ENCODE measurements around the gene LARP1B.
"Not testable (repeated sequence)": the region's sequence is repeated elsewhere in the genome, so short reads cannot be mapped to it uniquely, and the experiment has no call there.

LARP1B gene

GRCh38 chr4:128068918-128069317 is 7.8 kb downstream of the LARP1B start:
- Mint-ChIP-seq H3K4me1 (ENCODE audit: low read depth) (peaks cover 4% of the 10 kb centered on the region), H3K9me3 (no peaks in the 10 kb centered on the region)

DNA sequence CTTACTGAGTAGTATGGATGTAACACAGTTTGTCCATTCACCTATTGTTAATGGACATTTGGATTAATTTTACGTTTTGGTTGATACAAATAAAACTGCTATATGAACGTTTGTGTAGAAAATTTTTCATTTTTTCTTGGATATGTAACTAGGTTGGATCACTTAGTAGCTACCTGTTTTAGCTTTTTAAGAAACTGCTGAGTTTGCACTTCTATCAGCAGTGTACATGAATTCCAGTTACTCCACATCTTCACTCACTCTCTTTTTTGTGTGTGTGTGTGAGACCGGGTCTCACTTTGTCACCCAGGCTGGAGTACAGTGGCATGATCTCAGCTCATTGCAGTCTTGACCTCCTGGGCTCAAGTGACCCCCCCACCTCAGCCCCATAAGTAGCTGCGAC is 15.4 kb downstream of the LARP1B start:
- H3K27ac Mint-ChIP-seq, result no peak overlapping the region
- H3K4me3 Mint-ChIP-seq, result no peak overlapping the region
- H3K4me1 Mint-ChIP-seq (ENCODE audit: low read depth), result no peaks in the 10 kb centered on the region
- no peaks in the 10 kb centered on the region for H3K9me3 Mint-ChIP-seq
- no peaks in the 10 kb centered on the region for H3K27me3 Mint-ChIP-seq
- peaks cover 36% of the 10 kb centered on the region for H3K36me3 Mint-ChIP-seq (ENCODE audit: low read depth)

More at GRCh38 chr4:128068918-128069317, 7.8 kb downstream of the LARP1B start:
- no peak overlapping the region for H3K4me3 Mint-ChIP-seq
- no peaks in the 10 kb centered on the region for H3K36me3 Mint-ChIP-seq (ENCODE audit: low read depth)
- H3K27me3 Mint-ChIP-seq, result no peaks in the 10 kb centered on the region
- no peak overlapping the region for H3K27ac Mint-ChIP-seq

- H3K27ac Mint-ChIP-seq; H3K9me3 Mint-ChIP-seq; H3K4me3 Mint-ChIP-seq; H3K4me1 Mint-ChIP-seq (ENCODE audit: low read depth); H3K27me3 Mint-ChIP-seq: not testable (repeated sequence)
- H3K36me3 Mint-ChIP-seq (ENCODE audit: low read depth), result peaks cover 58% of the 10 kb centered on the region
Observed at GRCh38 chr4:128095293-128095692, 34.2 kb downstream of the LARP1B start.

GRCh38 chr4:128107766-128108165 is 46.7 kb downstream of the LARP1B start:
- Mint-ChIP-seq H3K4me1 (ENCODE audit: low read depth) (no peaks in the 10 kb centered on the region), H3K4me3 (no peak overlapping the region), H3K27ac (no peak overlapping the region), H3K27me3 (no peaks in the 10 kb centered on the region), H3K9me3 (no peaks in the 10 kb centered on the region), H3K36me3 (ENCODE audit: low read depth) (peaks cover 50% of the 10 kb centered on the region)

DNA sequence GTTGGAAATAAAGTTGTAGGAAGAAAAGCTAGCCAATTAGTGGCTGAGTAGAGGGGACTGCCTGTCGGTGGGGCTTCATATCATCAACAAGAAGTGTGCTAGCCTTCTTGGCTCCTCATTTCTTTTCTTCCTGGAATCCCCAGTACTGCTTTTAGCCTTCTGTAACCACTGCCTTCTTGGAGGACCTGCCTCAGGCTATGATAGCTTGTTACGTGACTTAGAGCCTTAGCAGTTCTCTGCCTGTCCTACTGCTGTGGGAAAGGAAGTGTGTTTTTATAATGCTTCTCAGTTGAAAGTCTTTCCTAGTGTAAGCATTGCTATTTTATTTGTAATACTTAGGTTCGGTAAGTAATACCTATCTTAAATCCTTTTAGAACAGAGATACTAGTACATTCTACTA is 61.9 kb downstream of the LARP1B start:
- Mint-ChIP-seq H3K9me3 (no peaks in the 10 kb centered on the region), H3K4me1 (ENCODE audit: low read depth) (no peaks in the 10 kb centered on the region), H3K4me3 (no peak overlapping the region), H3K27me3 (no peaks in the 10 kb centered on the region), H3K36me3 (ENCODE audit: low read depth) (peaks cover 49% of the 10 kb centered on the region), H3K27ac (no peak overlapping the region)

GRCh38 chr4:128130621-128131020 is 69.5 kb downstream of the LARP1B start:
- H3K27me3 Mint-ChIP-seq, result no peaks in the 10 kb centered on the region
- no peak overlapping the region for H3K4me3 Mint-ChIP-seq
- H3K9me3 Mint-ChIP-seq, result no peaks in the 10 kb centered on the region
- H3K27ac Mint-ChIP-seq, result no peak overlapping the region
- H3K36me3 Mint-ChIP-seq (ENCODE audit: low read depth), result peaks cover 15% of the 10 kb centered on the region
- H3K4me1 Mint-ChIP-seq (ENCODE audit: low read depth), result no peaks in the 10 kb centered on the region

DNA sequence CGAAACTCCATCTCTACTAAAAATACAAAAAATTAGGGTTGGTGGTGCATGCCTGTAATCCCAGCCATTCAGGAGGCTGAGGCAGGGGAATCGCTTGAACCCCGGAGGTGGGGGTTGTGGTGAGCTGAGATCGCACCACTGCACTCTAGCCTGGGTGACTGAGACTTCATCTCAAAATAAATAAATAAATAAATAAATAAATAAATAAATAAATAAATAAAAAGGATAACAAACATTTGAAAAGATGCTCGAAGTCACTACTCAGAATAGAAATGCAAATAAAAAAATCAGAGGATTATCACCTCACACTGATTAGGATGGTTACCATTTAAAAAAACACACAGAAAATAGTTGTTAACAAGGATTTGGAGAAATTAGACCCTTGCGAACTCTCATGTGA is 73.8 kb downstream of the LARP1B start:
- peaks cover 6% of the 10 kb centered on the region for H3K36me3 Mint-ChIP-seq (ENCODE audit: low read depth)
- no peaks in the 10 kb centered on the region for H3K27me3 Mint-ChIP-seq
- no peak overlapping the region for H3K27ac Mint-ChIP-seq
- no peak overlapping the region for H3K4me3 Mint-ChIP-seq
- H3K4me1 Mint-ChIP-seq (ENCODE audit: low read depth), result no peaks in the 10 kb centered on the region
- no peaks in the 10 kb centered on the region for H3K9me3 Mint-ChIP-seq

DNA sequence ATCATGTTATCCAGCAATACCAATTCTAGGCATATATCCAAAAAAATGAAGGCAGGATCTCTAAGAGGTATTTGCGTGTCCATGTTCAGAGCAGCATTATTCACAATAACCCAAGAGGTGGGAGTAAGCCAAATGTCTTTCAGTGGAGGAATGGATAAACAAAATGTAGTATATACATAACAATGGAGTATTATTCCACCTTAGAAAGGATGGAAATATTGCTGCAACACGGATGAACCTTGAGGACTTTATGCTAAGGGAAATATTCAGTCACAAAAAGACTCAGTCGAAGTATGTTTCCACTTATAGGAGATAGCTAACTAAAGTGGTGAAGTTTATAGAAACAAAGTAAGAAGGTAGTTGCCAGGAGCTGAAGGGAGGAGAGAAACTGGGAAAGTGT is 74.3 kb downstream of the LARP1B start:
- Mint-ChIP-seq H3K36me3 (ENCODE audit: low read depth) (peaks cover 6% of the 10 kb centered on the region), H3K27me3 (no peaks in the 10 kb centered on the region), H3K4me1 (ENCODE audit: low read depth) (no peaks in the 10 kb centered on the region), H3K27ac (no peak overlapping the region), H3K4me3 (no peak overlapping the region), H3K9me3 (no peaks in the 10 kb centered on the region)

DNA sequence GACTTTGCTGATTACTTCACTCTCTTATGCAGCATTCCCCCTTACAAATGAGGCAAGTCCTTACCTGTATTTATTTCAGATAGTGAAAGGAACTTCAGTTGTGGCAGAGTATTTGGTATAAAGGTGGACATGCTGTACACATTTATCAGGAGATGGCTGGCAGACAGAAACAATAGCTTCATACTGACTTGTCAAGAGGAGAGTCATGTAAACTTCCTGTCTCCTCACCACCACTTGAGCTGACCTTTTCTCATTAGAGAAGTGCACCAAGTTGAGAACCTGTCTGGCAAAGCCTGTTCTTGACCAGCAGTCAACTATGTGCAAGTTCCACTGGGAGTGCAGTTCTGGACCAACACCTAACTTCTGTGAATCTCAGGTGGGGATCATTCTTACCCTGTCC is 80.8 kb downstream of the LARP1B start:
- H3K9me3 Mint-ChIP-seq, result peaks cover 16% of the 10 kb centered on the region
- H3K4me3 Mint-ChIP-seq, result no peak overlapping the region
- no peaks in the 10 kb centered on the region for H3K27me3 Mint-ChIP-seq
- H3K27ac Mint-ChIP-seq, result no peak overlapping the region
- no peaks in the 10 kb centered on the region for H3K4me1 Mint-ChIP-seq (ENCODE audit: low read depth)
- H3K36me3 Mint-ChIP-seq (ENCODE audit: low read depth), result peaks cover 24% of the 10 kb centered on the region

DNA sequence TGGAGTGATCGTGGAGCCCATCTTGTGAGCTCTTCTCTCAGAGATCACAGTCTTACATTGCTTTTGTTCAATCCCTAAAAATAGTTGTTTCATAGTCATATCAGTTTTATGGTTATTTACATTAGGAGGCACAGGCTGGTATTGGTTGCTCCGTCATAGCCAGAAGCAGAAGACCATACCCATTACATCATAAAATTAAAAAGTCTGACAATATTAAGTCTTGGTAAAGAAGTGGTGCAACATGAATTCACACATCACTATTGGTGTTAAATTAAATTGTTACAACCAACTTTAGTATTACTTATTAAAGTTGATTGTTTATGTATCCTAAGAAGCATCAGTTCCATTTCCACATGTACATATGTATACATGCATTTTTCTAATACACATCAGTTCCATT is 84.6 kb downstream of the LARP1B start:
- Mint-ChIP-seq H3K27ac (no peak overlapping the region), H3K27me3 (no peaks in the 10 kb centered on the region), H3K4me1 (ENCODE audit: low read depth) (no peaks in the 10 kb centered on the region), H3K36me3 (ENCODE audit: low read depth) (peaks cover 24% of the 10 kb centered on the region), H3K9me3 (peaks cover 16% of the 10 kb centered on the region), H3K4me3 (no peak overlapping the region)

DNA sequence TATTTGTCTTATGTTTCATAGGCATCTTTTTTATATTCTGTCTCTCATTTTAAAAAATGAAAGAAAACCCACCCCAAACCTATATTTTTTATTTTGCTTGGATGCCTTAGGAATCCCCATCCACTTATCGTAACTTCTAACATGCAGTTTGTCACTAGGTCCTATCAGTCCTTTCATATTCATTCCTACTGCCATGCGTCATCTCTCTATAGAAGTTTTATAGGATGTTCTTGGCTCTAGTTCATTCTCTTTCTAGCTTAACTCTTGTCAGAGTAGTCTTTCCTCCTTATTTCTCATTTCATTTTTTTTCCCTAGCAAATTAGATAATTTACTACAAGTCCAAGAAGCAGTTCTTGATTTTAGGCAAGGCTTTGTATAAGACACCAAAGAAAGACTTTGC is 92.7 kb downstream of the LARP1B start:
- H3K9me3 Mint-ChIP-seq, result no peaks in the 10 kb centered on the region
- H3K4me1 Mint-ChIP-seq (ENCODE audit: low read depth), result no peaks in the 10 kb centered on the region
- H3K27ac Mint-ChIP-seq, result no peak overlapping the region
- peaks cover 11% of the 10 kb centered on the region for H3K36me3 Mint-ChIP-seq (ENCODE audit: low read depth)
- no peaks in the 10 kb centered on the region for H3K27me3 Mint-ChIP-seq
- H3K4me3 Mint-ChIP-seq, result no peak overlapping the region

DNA sequence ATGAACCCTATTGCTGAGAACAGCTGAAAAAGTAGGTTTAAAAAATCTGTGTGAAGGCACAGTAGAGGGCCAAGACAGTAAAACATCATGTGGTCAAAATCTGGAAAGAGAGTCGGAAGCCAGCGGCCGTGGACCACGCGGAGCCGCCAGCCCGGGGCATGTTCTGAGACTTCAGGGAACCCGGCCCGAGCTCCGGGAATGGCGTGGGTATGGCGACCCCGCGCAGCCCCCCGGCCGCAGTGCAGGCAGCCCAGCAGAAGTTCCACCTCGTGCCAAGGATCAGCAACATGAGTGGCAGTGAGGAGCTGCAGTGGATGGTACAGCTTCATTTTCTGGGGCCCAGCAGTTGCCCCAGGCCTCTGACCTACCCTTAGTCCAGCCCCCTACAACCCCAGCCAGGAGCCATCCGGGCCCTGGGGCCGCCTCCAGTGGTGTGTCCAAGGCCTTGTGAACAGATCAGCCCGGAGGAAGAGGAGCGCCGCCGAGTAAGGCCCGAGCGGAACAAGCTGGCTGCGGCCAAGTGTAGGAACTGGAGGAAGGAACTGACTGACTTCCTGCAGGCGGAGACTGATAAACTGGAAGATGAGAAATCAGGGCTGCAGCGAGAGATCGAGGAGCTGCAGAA is 94.2 kb downstream of the LARP1B start:
- Mint-ChIP-seq H3K9me3 (no peaks in the 10 kb centered on the region), H3K27me3 (no peaks in the 10 kb centered on the region), H3K4me1 (ENCODE audit: low read depth) (no peaks in the 10 kb centered on the region), H3K36me3 (ENCODE audit: low read depth) (peaks cover 11% of the 10 kb centered on the region), H3K27ac (no peak overlapping the region), H3K4me3 (no peak overlapping the region)

- Mint-ChIP-seq H3K27ac (no peak overlapping the region), H3K9me3 (no peaks in the 10 kb centered on the region), H3K4me3 (no peak overlapping the region), H3K27me3 (no peaks in the 10 kb centered on the region), H3K36me3 (ENCODE audit: low read depth) (peaks cover 11% of the 10 kb centered on the region), H3K4me1 (ENCODE audit: low read depth) (no peaks in the 10 kb centered on the region)
Observed at GRCh38 chr4:128155874-128156456, 94.9 kb downstream of the LARP1B start.

GRCh38 chr4:128156472-128156871 is 95.4 kb downstream of the LARP1B start:
- not testable (repeated sequence) for H3K4me3 Mint-ChIP-seq; H3K4me1 Mint-ChIP-seq (ENCODE audit: low read depth); H3K27ac Mint-ChIP-seq; H3K9me3 Mint-ChIP-seq; H3K27me3 Mint-ChIP-seq
- H3K36me3 Mint-ChIP-seq (ENCODE audit: low read depth), result peaks cover 11% of the 10 kb centered on the region

- Mint-ChIP-seq H3K36me3 (ENCODE audit: low read depth) (peaks cover 11% of the 10 kb centered on the region), H3K27me3 (no peaks in the 10 kb centered on the region), H3K4me1 (ENCODE audit: low read depth) (no peaks in the 10 kb centered on the region), H3K9me3 (no peaks in the 10 kb centered on the region), H3K4me3 (no peak overlapping the region), H3K27ac (no peak overlapping the region)
Observed at GRCh38 chr4:128158894-128159293, 97.8 kb downstream of the LARP1B start.

- no peaks in the 10 kb centered on the region for H3K27me3 Mint-ChIP-seq
- H3K9me3 Mint-ChIP-seq, result no peaks in the 10 kb centered on the region
- H3K36me3 Mint-ChIP-seq (ENCODE audit: low read depth), result peaks cover 10% of the 10 kb centered on the region
- no peak overlapping the region for H3K27ac Mint-ChIP-seq
- no peaks in the 10 kb centered on the region for H3K4me1 Mint-ChIP-seq (ENCODE audit: low read depth)
- no peak overlapping the region for H3K4me3 Mint-ChIP-seq
Observed at GRCh38 chr4:128159967-128160366, 98.9 kb downstream of the LARP1B start.

Measured in stimulated activated naive CD8-positive, alpha-beta T cell treated with anti-CD3 and anti-CD28 coated beads, Interleukin-15, Interleukin-2, amounts not matched to agents 100 ng/mL and 50 ng/mL, for 24 hours (primary cell).